WTC11 (cell line): Measurements from ENCODE around the gene MCRIP2. TPM values are rescaled to one million over a fixed set of nuclear protein-coding genes. Genes with fewer than 3 reads are reported as not detected.

Experiments
- ATF1 ChIP-seq: sonication (generic); formaldehyde crosslinking; IDR thresholded peaks from 2 replicates; pipeline ENCODE4 v1.8.1; 2023; ENCODE audit warnings: mild to moderate bottlenecking, moderate library complexity, missing genetic modification reagents
- IRF2 ChIP-seq: sonication (generic); formaldehyde crosslinking; IDR thresholded peaks from 2 replicates; pipeline ENCODE4 v1.8.0; 2022; ENCODE audit warnings: low read depth, missing genetic modification reagents, borderline replicate concordance
- NFATC4 ChIP-seq: fragments of 250-450 bp; sonication (Bioruptor Pico); IDR thresholded peaks from 2 replicates; pipeline ENCODE4 v1.9.0; 2021; ENCODE audit warnings: mild to moderate bottlenecking
- NR2C2 ChIP-seq: sonication (generic); formaldehyde crosslinking; IDR thresholded peaks from 2 replicates; pipeline ENCODE4 v1.8.0; 2022; ENCODE audit warnings: mild to moderate bottlenecking, missing genetic modification reagents
- NR3C1 ChIP-seq: sonication (generic); formaldehyde crosslinking; conservative IDR thresholded peaks from 2 replicates; pipeline ENCODE4 v1.8.1; 2023; ENCODE audit warnings: low read depth, mild to moderate bottlenecking, missing genetic modification reagents
- SP1 ChIP-seq: sonication (generic); formaldehyde crosslinking; conservative IDR thresholded peaks from 2 replicates; pipeline ENCODE4 v1.8.1; 2022; ENCODE audit warnings: missing genetic modification reagents
- TCF7 ChIP-seq: sonication (generic); formaldehyde crosslinking; IDR thresholded peaks from 2 replicates; pipeline ENCODE4 v1.8.0; 2022; ENCODE audit warnings: mild to moderate bottlenecking, low read depth, missing genetic modification reagents, moderate library complexity
- TP53 ChIP-seq: sonication (generic); formaldehyde crosslinking; IDR thresholded peaks from 2 replicates; pipeline ENCODE4 v1.8.1; 2023; ENCODE audit warnings: mild to moderate bottlenecking, missing genetic modification reagents
- ZBTB21 ChIP-seq: sonication (generic); formaldehyde crosslinking; IDR thresholded peaks from 2 replicates; pipeline ENCODE4 v1.8.1; 2023; ENCODE audit warnings: mild to moderate bottlenecking, missing genetic modification reagents, borderline replicate concordance
- ZNF219 ChIP-seq: sonication (generic); formaldehyde crosslinking; IDR thresholded peaks from 2 replicates; pipeline ENCODE4 v1.8.0; 2023; ENCODE audit warnings: missing genetic modification reagents, mild to moderate bottlenecking, borderline replicate concordance
- ZNF396 ChIP-seq: fragments of 250-450 bp; sonication (Bioruptor Pico); IDR thresholded peaks from 2 replicates; pipeline ENCODE4 v1.8.0; 2021; ENCODE audit warnings: mild to moderate bottlenecking, moderate library complexity, borderline replicate concordance
- ZNF416 ChIP-seq: fragments of 250-450 bp; sonication (Bioruptor Pico); IDR thresholded peaks from 2 replicates; pipeline ENCODE4 v1.9.0; 2021; ENCODE audit warnings: mild to moderate bottlenecking, inconsistent platforms
- ZNF671 ChIP-seq: fragments of 250-450 bp; sonication (Bioruptor Pico); IDR thresholded peaks from 2 replicates; pipeline ENCODE4 v1.8.0; 2021; ENCODE audit warnings: mild to moderate bottlenecking
- total RNA-seq: library from RNA; stranded (reverse); gene quantifications from 3 replicates; pipeline ENCODE4 v1.2.3, GENCODE V29; 2021
- TF ChIP-seq, protein P1 (sequence below): sonication (generic); formaldehyde crosslinking; IDR thresholded peaks from 2 replicates; pipeline ENCODE4 v1.8.1; 2022; ENCODE audit warnings: mild to moderate bottlenecking, moderate library complexity, missing genetic modification reagents
- TF ChIP-seq, protein P2 (sequence below): sonication (generic); formaldehyde crosslinking; IDR thresholded peaks from 2 replicates; pipeline ENCODE4 v1.8.1; 2023; ENCODE audit warnings: mild to moderate bottlenecking, missing genetic modification reagents
- TF ChIP-seq, protein P3 (sequence below): fragments of 250-450 bp; sonication (Bioruptor Pico); IDR thresholded peaks from 2 replicates; pipeline ENCODE4 v1.9.0; 2021; ENCODE audit warnings: moderate library complexity, mild to moderate bottlenecking, inconsistent platforms, borderline replicate concordance
- TF ChIP-seq, protein P4 (sequence below): sonication (generic); formaldehyde crosslinking; IDR thresholded peaks from 2 replicates; pipeline ENCODE4 v1.8.1; 2023; ENCODE audit warnings: mild to moderate bottlenecking, missing genetic modification reagents, borderline replicate concordance
- TF ChIP-seq, protein P5 (sequence below): sonication (generic); formaldehyde crosslinking; IDR thresholded peaks from 2 replicates; pipeline ENCODE4 v1.8.0; 2023; ENCODE audit warnings: missing genetic modification reagents, mild to moderate bottlenecking, borderline replicate concordance
- TF ChIP-seq, protein P6 (sequence below): fragments of 250-450 bp; sonication (Bioruptor Pico); IDR thresholded peaks from 2 replicates; pipeline ENCODE4 v2.1.2; 2022; ENCODE audit warnings: mild to moderate bottlenecking, moderate library complexity
- TF ChIP-seq, protein P7 (sequence below): sonication (generic); formaldehyde crosslinking; IDR thresholded peaks from 2 replicates; pipeline ENCODE4 v1.8.1; 2023; ENCODE audit warnings: mild to moderate bottlenecking, moderate library complexity, missing genetic modification reagents
- TF ChIP-seq, protein P8 (sequence below): fragments of 250-450 bp; sonication (Bioruptor Pico); IDR thresholded peaks from 2 replicates; pipeline ENCODE4 v1.8.0; 2021; ENCODE audit warnings: mild to moderate bottlenecking

MCRIP2 gene
- total RNA-seq, 1 experiment from 2014 or later: 63.3 TPM

DNA sequence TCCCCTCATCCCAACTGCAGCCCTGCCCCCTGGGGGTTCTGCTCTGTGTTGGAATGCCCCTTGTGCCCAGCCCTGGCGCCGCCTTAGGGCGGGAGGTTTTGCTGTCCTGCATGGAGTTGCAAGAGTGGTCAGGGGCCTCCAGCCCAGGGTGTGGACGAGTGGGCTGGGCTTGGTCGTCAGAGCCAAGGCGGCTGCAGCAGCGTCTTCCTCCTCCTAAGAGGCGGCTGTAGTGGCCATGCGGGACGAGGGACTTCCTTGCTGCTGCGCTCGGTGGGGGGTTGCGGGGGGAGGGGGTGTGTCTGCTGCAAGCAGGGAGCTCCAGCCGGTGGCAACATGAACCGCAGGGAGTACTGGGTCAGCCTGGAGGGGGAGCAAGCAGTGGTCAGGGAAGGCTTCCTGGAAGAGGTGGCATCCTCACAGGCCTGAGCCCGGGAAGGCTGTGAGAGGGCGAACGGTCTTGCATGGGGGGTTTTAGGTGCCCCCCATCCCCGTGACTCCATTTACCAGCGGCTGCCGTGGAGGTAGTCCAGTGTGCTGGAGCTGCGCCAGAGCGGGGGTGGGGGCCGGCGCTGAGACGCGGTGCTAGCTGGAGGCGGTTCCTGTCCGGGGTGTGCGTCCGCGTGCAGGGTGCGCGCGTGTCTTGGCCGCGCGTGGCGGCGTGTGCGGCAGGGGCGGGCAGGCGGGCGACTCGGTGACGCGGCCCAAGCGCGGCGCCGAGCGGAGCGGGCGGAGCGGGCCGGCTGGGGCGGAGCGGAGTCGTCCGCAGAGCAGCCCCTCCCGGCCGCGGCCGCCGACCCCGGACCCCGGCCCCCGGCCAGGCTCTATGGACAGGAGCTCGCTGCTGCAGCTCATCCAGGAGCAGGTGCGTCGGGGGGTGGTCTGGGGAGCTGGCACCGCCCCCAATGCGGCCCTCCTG, 33.6 kb downstream of the MCRIP2 start, which contains the start of gene RHBDL1 (continued):
- TF ChIP-seq, protein P1, sequence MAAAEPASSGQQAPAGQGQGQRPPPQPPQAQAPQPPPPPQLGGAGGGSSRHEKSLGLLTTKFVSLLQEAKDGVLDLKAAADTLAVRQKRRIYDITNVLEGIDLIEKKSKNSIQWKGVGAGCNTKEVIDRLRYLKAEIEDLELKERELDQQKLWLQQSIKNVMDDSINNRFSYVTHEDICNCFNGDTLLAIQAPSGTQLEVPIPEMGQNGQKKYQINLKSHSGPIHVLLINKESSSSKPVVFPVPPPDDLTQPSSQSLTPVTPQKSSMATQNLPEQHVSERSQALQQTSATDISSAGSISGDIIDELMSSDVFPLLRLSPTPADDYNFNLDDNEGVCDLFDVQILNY (CRISPR knock-in tag): no peak
- TF ChIP-seq ZNF416 (CRISPR knock-in tag) (peak; percentile 91), NFATC4 (CRISPR knock-in tag) (peak; percentile 85; the same call in 1 of the 2 replicates), ZNF396 (CRISPR knock-in tag) (no peak), TCF7 (no peak), TP53 (CRISPR knock-in tag) (no peak), ZNF671 (peak; percentile 77; the same call in 1 of the 2 replicates), ZNF219 (CRISPR knock-in tag) (no peak), ATF1 (CRISPR knock-in tag) (no peak), IRF2 (CRISPR knock-in tag) (no peak), SP1 (CRISPR knock-in tag) (peak; percentile 38), NR3C1 (no peak), ZBTB21 (CRISPR knock-in tag) (no peak), NR2C2 (CRISPR knock-in tag) (no peak)
- TF ChIP-seq, protein P2, sequence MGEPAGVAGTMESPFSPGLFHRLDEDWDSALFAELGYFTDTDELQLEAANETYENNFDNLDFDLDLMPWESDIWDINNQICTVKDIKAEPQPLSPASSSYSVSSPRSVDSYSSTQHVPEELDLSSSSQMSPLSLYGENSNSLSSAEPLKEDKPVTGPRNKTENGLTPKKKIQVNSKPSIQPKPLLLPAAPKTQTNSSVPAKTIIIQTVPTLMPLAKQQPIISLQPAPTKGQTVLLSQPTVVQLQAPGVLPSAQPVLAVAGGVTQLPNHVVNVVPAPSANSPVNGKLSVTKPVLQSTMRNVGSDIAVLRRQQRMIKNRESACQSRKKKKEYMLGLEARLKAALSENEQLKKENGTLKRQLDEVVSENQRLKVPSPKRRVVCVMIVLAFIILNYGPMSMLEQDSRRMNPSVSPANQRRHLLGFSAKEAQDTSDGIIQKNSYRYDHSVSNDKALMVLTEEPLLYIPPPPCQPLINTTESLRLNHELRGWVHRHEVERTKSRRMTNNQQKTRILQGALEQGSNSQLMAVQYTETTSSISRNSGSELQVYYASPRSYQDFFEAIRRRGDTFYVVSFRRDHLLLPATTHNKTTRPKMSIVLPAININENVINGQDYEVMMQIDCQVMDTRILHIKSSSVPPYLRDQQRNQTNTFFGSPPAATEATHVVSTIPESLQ (CRISPR knock-in tag): no peak
- TF ChIP-seq, protein P3, sequence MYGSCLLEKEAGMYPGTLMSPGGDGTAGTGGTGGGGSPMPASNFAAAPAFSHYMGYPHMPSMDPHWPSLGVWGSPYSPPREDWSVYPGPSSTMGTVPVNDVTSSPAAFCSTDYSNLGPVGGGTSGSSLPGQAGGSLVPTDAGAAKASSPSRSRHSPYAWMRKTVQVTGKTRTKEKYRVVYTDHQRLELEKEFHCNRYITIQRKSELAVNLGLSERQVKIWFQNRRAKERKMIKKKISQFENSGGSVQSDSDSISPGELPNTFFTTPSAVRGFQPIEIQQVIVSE (CRISPR knock-in tag): no peak
- TF ChIP-seq, protein P4, sequence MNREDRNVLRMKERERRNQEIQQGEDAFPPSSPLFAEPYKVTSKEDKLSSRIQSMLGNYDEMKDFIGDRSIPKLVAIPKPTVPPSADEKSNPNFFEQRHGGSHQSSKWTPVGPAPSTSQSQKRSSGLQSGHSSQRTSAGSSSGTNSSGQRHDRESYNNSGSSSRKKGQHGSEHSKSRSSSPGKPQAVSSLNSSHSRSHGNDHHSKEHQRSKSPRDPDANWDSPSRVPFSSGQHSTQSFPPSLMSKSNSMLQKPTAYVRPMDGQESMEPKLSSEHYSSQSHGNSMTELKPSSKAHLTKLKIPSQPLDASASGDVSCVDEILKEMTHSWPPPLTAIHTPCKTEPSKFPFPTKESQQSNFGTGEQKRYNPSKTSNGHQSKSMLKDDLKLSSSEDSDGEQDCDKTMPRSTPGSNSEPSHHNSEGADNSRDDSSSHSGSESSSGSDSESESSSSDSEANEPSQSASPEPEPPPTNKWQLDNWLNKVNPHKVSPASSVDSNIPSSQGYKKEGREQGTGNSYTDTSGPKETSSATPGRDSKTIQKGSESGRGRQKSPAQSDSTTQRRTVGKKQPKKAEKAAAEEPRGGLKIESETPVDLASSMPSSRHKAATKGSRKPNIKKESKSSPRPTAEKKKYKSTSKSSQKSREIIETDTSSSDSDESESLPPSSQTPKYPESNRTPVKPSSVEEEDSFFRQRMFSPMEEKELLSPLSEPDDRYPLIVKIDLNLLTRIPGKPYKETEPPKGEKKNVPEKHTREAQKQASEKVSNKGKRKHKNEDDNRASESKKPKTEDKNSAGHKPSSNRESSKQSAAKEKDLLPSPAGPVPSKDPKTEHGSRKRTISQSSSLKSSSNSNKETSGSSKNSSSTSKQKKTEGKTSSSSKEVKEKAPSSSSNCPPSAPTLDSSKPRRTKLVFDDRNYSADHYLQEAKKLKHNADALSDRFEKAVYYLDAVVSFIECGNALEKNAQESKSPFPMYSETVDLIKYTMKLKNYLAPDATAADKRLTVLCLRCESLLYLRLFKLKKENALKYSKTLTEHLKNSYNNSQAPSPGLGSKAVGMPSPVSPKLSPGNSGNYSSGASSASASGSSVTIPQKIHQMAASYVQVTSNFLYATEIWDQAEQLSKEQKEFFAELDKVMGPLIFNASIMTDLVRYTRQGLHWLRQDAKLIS: no peak
- TF ChIP-seq, protein P5, sequence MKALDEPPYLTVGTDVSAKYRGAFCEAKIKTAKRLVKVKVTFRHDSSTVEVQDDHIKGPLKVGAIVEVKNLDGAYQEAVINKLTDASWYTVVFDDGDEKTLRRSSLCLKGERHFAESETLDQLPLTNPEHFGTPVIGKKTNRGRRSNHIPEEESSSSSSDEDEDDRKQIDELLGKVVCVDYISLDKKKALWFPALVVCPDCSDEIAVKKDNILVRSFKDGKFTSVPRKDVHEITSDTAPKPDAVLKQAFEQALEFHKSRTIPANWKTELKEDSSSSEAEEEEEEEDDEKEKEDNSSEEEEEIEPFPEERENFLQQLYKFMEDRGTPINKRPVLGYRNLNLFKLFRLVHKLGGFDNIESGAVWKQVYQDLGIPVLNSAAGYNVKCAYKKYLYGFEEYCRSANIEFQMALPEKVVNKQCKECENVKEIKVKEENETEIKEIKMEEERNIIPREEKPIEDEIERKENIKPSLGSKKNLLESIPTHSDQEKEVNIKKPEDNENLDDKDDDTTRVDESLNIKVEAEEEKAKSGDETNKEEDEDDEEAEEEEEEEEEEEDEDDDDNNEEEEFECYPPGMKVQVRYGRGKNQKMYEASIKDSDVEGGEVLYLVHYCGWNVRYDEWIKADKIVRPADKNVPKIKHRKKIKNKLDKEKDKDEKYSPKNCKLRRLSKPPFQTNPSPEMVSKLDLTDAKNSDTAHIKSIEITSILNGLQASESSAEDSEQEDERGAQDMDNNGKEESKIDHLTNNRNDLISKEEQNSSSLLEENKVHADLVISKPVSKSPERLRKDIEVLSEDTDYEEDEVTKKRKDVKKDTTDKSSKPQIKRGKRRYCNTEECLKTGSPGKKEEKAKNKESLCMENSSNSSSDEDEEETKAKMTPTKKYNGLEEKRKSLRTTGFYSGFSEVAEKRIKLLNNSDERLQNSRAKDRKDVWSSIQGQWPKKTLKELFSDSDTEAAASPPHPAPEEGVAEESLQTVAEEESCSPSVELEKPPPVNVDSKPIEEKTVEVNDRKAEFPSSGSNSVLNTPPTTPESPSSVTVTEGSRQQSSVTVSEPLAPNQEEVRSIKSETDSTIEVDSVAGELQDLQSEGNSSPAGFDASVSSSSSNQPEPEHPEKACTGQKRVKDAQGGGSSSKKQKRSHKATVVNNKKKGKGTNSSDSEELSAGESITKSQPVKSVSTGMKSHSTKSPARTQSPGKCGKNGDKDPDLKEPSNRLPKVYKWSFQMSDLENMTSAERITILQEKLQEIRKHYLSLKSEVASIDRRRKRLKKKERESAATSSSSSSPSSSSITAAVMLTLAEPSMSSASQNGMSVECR (CRISPR knock-in tag): no peak
- TF ChIP-seq, protein P6, sequence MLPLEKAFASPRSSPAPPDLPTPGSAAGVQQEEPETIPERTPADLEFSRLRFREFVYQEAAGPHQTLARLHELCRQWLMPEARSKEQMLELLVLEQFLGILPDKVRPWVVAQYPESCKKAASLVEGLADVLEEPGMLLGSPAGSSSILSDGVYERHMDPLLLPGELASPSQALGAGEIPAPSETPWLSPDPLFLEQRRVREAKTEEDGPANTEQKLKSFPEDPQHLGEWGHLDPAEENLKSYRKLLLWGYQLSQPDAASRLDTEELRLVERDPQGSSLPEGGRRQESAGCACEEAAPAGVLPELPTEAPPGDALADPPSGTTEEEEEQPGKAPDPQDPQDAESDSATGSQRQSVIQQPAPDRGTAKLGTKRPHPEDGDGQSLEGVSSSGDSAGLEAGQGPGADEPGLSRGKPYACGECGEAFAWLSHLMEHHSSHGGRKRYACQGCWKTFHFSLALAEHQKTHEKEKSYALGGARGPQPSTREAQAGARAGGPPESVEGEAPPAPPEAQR: no peak
- TF ChIP-seq, protein P7, sequence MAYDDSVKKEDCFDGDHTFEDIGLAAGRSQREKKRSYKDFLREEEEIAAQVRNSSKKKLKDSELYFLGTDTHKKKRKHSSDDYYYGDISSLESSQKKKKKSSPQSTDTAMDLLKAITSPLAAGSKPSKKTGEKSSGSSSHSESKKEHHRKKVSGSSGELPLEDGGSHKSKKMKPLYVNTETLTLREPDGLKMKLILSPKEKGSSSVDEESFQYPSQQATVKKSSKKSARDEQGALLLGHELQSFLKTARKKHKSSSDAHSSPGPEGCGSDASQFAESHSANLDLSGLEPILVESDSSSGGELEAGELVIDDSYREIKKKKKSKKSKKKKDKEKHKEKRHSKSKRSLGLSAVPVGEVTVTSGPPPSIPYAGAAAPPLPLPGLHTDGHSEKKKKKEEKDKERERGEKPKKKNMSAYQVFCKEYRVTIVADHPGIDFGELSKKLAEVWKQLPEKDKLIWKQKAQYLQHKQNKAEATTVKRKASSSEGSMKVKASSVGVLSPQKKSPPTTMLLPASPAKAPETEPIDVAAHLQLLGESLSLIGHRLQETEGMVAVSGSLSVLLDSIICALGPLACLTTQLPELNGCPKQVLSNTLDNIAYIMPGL: peak; percentile 77; the same call in 1 of the 2 replicates
- TF ChIP-seq, protein P8, sequence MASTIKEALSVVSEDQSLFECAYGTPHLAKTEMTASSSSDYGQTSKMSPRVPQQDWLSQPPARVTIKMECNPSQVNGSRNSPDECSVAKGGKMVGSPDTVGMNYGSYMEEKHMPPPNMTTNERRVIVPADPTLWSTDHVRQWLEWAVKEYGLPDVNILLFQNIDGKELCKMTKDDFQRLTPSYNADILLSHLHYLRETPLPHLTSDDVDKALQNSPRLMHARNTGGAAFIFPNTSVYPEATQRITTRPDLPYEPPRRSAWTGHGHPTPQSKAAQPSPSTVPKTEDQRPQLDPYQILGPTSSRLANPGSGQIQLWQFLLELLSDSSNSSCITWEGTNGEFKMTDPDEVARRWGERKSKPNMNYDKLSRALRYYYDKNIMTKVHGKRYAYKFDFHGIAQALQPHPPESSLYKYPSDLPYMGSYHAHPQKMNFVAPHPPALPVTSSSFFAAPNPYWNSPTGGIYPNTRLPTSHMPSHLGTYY (CRISPR knock-in tag): no peak; the same call in 1 of the 2 replicates
